MCF 10A (cell line): ENCODE results near the gene ADPRH. TPM values are rescaled to one million over a fixed set of nuclear protein-coding genes. Genes with fewer than 3 reads are reported as not detected.

Source experiments
- BruUV-seq: library from RNA; stranded (reverse); fragments of 400-500 nt; replicated peaks from 2 replicates; lab custom pipeline; 2021; lab: Mats Ljungman, UMichigan
- CTCF ChIA-PET: fragments of 300-600 bp; sonication (Branson Sonifier 250); formaldehyde crosslinking; extraction: SDS; loops from one replicate; lab custom pipeline; 2021; ENCODE audit warnings: antibody characterized with exemption, inconsistent platforms; lab: Yijun Ruan, JAX
- POLR2A ChIA-PET: fragments of 300-600, 350-650 bp; sonication (Branson Sonifier 250); formaldehyde crosslinking; extraction: SDS; loops from one replicate; lab custom pipeline; 2020; ENCODE audit warnings: antibody characterized with exemption, inconsistent platforms; lab: Yijun Ruan, JAX
- DNase-seq: peaks from one replicate; pipeline ENCODE4 v3.0.0-alpha.2; 2018; ENCODE audit not compliant: unreplicated experiment
- H3K27ac Mint-ChIP-seq: one replicate; pipeline ENCODE4 v1.8.0; 2022; ENCODE audit warnings: mild to moderate bottlenecking, low read depth, mixed read lengths; ENCODE audit not compliant: unreplicated experiment
- H3K27me3 Mint-ChIP-seq: one replicate; pipeline ENCODE4 v1.8.0; 2022; ENCODE audit warnings: mixed read lengths; ENCODE audit not compliant: insufficient read depth, unreplicated experiment
- H3K36me3 Mint-ChIP-seq: one replicate; pipeline ENCODE4 v1.8.0; 2022; ENCODE audit warnings: mild to moderate bottlenecking, moderate library complexity, mixed read lengths; ENCODE audit not compliant: insufficient read depth, unreplicated experiment
- H3K4me1 Mint-ChIP-seq: one replicate; pipeline ENCODE4 v1.8.0; 2022; ENCODE audit warnings: mixed read lengths; ENCODE audit not compliant: insufficient read depth, unreplicated experiment
- H3K4me3 Mint-ChIP-seq: one replicate; pipeline ENCODE4 v1.8.0; 2022; ENCODE audit warnings: mild to moderate bottlenecking, moderate library complexity, mixed read lengths; ENCODE audit not compliant: unreplicated experiment
- H3K9me3 Mint-ChIP-seq: one replicate; pipeline ENCODE4 v1.8.0; 2022; ENCODE audit warnings: mixed read lengths; ENCODE audit not compliant: unreplicated experiment
- intact Hi-C: fragments of 100-400 bp; cut with micrococcal nuclease; formaldehyde crosslinking; loops from 2 replicates; pipeline ENCODE4 v1.14.1; 2022
- total RNA-seq: library from RNA; stranded (reverse); gene quantifications from 2 replicates; pipeline ENCODE4 v1.2.3, GENCODE V29; 2022
- TF ChIP-seq, protein P1 (sequence below): fragments of 200-600 bp; IDR thresholded peaks from one replicate; pipeline ENCODE4 v1.8.0; 2022; ENCODE audit warnings: antibody characterized with exemption, mild to moderate bottlenecking; ENCODE audit not compliant: unreplicated experiment

The ADPRH gene
- total RNA-seq, 1 experiment from 2014 or later, result not detected

DNA sequence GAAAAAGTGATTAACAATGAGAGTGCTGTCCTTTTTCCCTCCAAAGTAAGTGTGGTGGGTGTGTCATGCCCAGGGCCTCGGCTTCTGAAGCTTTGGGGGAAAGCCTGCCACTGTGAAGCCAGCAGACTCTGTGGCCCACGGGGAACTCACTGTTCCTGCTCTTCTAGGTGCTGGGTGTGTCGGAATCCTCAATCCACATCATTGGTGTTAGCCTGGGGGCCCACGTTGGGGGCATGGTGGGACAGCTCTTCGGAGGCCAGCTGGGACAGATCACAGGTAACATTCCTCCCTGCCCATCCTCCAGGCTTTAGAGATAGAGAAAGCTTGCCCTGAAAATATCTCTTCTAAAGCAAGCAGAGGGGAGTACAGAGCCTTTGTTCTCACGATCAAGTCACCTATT, 30.0 kb downstream of the ADPRH start:
- peaks cover 13% of the 10 kb centered on the region for H3K27me3 Mint-ChIP-seq
- no peak overlapping the region for H3K27ac Mint-ChIP-seq

DNA sequence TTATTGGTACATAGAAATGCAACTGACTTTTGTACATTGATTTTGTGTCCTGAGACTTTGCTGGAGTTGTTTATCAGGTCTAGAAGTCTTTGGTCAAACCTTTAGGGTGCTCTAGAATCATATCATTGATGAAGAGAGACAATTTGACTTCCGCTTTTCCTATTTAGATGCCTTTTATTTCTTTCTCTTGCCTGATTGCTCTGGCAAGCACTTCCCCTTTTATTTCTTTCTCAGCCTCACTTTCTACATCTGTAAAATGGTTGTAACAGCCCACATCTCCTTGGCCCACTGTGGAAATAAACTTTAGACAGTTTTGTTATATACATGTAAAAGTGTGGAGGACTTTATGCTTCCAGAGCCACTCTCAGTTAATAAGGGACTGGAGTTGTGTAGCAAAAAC, 32.4 kb downstream of the ADPRH start:
- ChIA-PET POLR2A (no interaction called here), CTCF (no interaction called here)
- no peak for DNase-seq
- no peaks in the 10 kb centered on the region for H3K36me3 Mint-ChIP-seq
- H3K4me1 Mint-ChIP-seq, result no peaks in the 10 kb centered on the region
- peaks cover 13% of the 10 kb centered on the region for H3K27me3 Mint-ChIP-seq
- BruUV-seq, result no TSS peak
- intact Hi-C loops, result no loop called here
- H3K27ac Mint-ChIP-seq, result no peak overlapping the region
- no peak overlapping the region for H3K4me3 Mint-ChIP-seq
- no peaks in the 10 kb centered on the region for H3K9me3 Mint-ChIP-seq
- TF ChIP-seq, protein P1, sequence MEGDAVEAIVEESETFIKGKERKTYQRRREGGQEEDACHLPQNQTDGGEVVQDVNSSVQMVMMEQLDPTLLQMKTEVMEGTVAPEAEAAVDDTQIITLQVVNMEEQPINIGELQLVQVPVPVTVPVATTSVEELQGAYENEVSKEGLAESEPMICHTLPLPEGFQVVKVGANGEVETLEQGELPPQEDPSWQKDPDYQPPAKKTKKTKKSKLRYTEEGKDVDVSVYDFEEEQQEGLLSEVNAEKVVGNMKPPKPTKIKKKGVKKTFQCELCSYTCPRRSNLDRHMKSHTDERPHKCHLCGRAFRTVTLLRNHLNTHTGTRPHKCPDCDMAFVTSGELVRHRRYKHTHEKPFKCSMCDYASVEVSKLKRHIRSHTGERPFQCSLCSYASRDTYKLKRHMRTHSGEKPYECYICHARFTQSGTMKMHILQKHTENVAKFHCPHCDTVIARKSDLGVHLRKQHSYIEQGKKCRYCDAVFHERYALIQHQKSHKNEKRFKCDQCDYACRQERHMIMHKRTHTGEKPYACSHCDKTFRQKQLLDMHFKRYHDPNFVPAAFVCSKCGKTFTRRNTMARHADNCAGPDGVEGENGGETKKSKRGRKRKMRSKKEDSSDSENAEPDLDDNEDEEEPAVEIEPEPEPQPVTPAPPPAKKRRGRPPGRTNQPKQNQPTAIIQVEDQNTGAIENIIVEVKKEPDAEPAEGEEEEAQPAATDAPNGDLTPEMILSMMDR, result no peak

More for the DNA sequence above, 30.0 kb downstream of the ADPRH start:
- Mint-ChIP-seq H3K9me3 (no peaks in the 10 kb centered on the region), H3K4me3 (no peak overlapping the region), H3K36me3 (no peaks in the 10 kb centered on the region), H3K4me1 (no peaks in the 10 kb centered on the region)
- DNase-seq, result no peak
- no TSS peak for BruUV-seq
- TF ChIP-seq, protein P1, result no peak
- POLR2A ChIA-PET, result no interaction called here
- intact Hi-C loops, result no loop called here
- CTCF ChIA-PET, result interaction anchor here (0.7 kb wide), 1 partner anchor 748 kb away, joined by 3 read pairs; no protein-coding TSS in a partner anchor

DNA sequence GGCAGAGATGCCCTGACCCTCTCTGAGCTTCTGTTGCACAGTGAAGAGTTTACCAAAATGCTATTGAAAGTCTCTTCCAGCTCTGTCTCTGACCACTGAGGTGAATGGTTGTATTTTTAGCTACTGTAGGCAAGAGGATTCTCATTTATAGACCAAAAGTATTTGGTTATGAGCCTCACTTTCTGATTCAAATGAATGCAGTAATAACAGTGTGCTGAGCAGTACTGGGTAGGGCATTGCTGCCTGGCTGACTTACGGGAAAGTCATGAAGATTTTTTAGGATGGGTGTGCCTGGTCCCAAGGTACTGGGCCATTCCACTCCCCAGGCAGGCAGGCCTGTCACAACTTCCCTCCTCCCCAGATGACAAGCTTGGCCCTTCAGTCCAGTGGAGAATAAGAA, 33.9 kb downstream of the ADPRH start:
- no peak overlapping the region for H3K27ac Mint-ChIP-seq
- H3K9me3 Mint-ChIP-seq, result no peaks in the 10 kb centered on the region
- BruUV-seq, result no TSS peak
- DNase-seq, result no peak
- H3K27me3 Mint-ChIP-seq, result peaks cover 10% of the 10 kb centered on the region
- H3K36me3 Mint-ChIP-seq, result no peaks in the 10 kb centered on the region
- H3K4me3 Mint-ChIP-seq, result no peak overlapping the region
- ChIA-PET POLR2A (interaction anchor here (0.6 to 1.2 kb wide), 2 partner anchors 429 to 1671 kb away, joined by 3 read pairs; no protein-coding TSS in a partner anchor), CTCF (no interaction called here)
- intact Hi-C loops, result no loop called here
- TF ChIP-seq, protein P1, result no peak
- no peaks in the 10 kb centered on the region for H3K4me1 Mint-ChIP-seq

DNA sequence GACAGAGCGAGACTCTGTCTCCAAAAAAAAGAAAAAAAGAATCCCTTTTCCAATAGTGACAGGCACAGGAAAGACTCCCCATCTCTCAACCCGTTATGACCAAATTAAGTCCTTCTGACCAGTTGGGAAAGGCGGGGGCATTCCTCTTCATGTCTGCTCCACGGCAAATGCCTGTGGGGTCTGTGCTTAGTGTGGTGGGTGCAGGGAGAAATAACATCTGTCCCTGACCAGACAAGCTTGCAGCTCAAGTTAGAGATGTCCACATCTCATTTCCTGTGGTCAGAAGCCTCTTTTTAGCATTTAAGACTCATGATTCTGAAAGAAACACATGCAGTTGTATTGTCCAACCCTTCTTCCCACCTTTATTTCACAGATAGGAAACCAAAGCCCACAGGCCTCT, 34.6 kb downstream of the ADPRH start:
- POLR2A ChIA-PET, result interaction anchor here (1.2 kb wide), 1 partner anchor 429 kb away, joined by 3 read pairs; no protein-coding TSS in a partner anchor

More for the DNA sequence above, 34.6 kb downstream of the ADPRH start:
- intact Hi-C loops, result no loop called here
- Mint-ChIP-seq H3K4me1 (peaks cover 1% of the 10 kb centered on the region), H3K4me3 (no peak overlapping the region), H3K36me3 (no peaks in the 10 kb centered on the region), H3K27ac (no peak overlapping the region), H3K27me3 (peaks cover 3% of the 10 kb centered on the region), H3K9me3 (no peaks in the 10 kb centered on the region)
- no TSS peak for BruUV-seq
- CTCF ChIA-PET, result no interaction called here
- TF ChIP-seq, protein P1, result no peak
- DNase-seq, result no peak
